Measurements from ENCODE around the gene TMPRSS2.

TMPRSS2 gene

GRCh38 chr21:41435706-41436105 lies 72.3 kb downstream of the TMPRSS2 start:
- H2AFZ ChIP-seq (ENCODE audit: low read length): no peak overlapping the region
- H3K9me3 ChIP-seq (replicated peaks; ENCODE audit: insufficient read depth, low read length): no peaks in the 10 kb centered on the region
- H3K4me3 ChIP-seq (ENCODE audit: low read length): no peak overlapping the region
- TF ChIP-seq CTCF (IDR thresholded peaks at IDR 0.05; ENCODE audit: low read length): no peak
- no peaks in the 10 kb centered on the region for H3K27me3 ChIP-seq (replicated peaks; ENCODE audit: insufficient read depth, low read length)
- no peak for DNase-seq
- H3K36me3 ChIP-seq (replicated peaks; ENCODE audit: insufficient read depth, low read length): no peaks in the 10 kb centered on the region
- H3K27ac ChIP-seq (ENCODE audit: low read length): no peak overlapping the region
- H4K20me1 ChIP-seq (ENCODE audit: insufficient read depth, low read length): no peaks in the 10 kb centered on the region
- H3K79me2 ChIP-seq (ENCODE audit: low read length): no peaks in the 10 kb centered on the region
- H3K4me1 ChIP-seq (ENCODE audit: low read length): no peaks in the 10 kb centered on the region
- H3K9me2 ChIP-seq (replicated peaks; ENCODE audit: insufficient read depth, low read length): no peaks in the 10 kb centered on the region
- H3K9ac ChIP-seq (ENCODE audit: low read length): no peak overlapping the region
- H3K4me2 ChIP-seq (ENCODE audit: low read depth, low read length): no peak overlapping the region
- no peaks in the 10 kb centered on the region for H3F3A ChIP-seq (ENCODE audit: insufficient read depth, low read length)

- TF ChIP-seq EZH2phosphoT487 (IDR thresholded peaks at IDR 0.05; ENCODE audit: low read length): no peak
- no peak for TF ChIP-seq CTCF (IDR thresholded peaks at IDR 0.05; ENCODE audit: low read length)
- TF ChIP-seq EZH2 (optimal IDR thresholded peaks at IDR 0.05; ENCODE audit: low read depth, low read length): no peak
- H2AFZ ChIP-seq (ENCODE audit: low read length): no peak overlapping the region
- H4K20me1 ChIP-seq (ENCODE audit: insufficient read depth, low read length): no peaks in the 10 kb centered on the region
Observed at GRCh38 chr21:41433566-41433965, 74.4 kb downstream of the TMPRSS2 start.

GRCh38 chr21:41432562-41433460 lies 75.1 kb downstream of the TMPRSS2 start:
- H3K27me3 ChIP-seq (replicated peaks; ENCODE audit: insufficient read depth, low read length): no peaks in the 10 kb centered on the region
- no peaks in the 10 kb centered on the region for H3K9me2 ChIP-seq (replicated peaks; ENCODE audit: insufficient read depth, low read length)
- no peak overlapping the region for H3K4me2 ChIP-seq (ENCODE audit: low read depth, low read length)
- no peak overlapping the region for H2AFZ ChIP-seq (ENCODE audit: low read length)
- H3K36me3 ChIP-seq (replicated peaks; ENCODE audit: insufficient read depth, low read length): no peaks in the 10 kb centered on the region
- DNase-seq: no peak
- no peak overlapping the region for H3K27ac ChIP-seq (ENCODE audit: low read length)
- no peaks in the 10 kb centered on the region for H3K4me1 ChIP-seq (ENCODE audit: low read length)
- no peak overlapping the region for H3K4me3 ChIP-seq (ENCODE audit: low read length)
- H3F3A ChIP-seq (ENCODE audit: insufficient read depth, low read length): no peaks in the 10 kb centered on the region
- no peaks in the 10 kb centered on the region for H4K20me1 ChIP-seq (ENCODE audit: insufficient read depth, low read length)
- H3K9me3 ChIP-seq (replicated peaks; ENCODE audit: insufficient read depth, low read length): no peaks in the 10 kb centered on the region
- H3K79me2 ChIP-seq (ENCODE audit: low read length): no peaks in the 10 kb centered on the region
- H3K9ac ChIP-seq (ENCODE audit: low read length): no peak overlapping the region
- no peak for TF ChIP-seq EZH2phosphoT487 (IDR thresholded peaks at IDR 0.05; ENCODE audit: low read length)

More at GRCh38 chr21:41433566-41433965, 74.4 kb downstream of the TMPRSS2 start:
- H3K36me3 ChIP-seq (replicated peaks; ENCODE audit: insufficient read depth, low read length): no peaks in the 10 kb centered on the region
- H3F3A ChIP-seq (ENCODE audit: insufficient read depth, low read length): no peaks in the 10 kb centered on the region
- H3K9me2 ChIP-seq (replicated peaks; ENCODE audit: insufficient read depth, low read length): no peaks in the 10 kb centered on the region
- no peak for DNase-seq
- no peak overlapping the region for H3K9ac ChIP-seq (ENCODE audit: low read length)
- H3K4me1 ChIP-seq (ENCODE audit: low read length): no peaks in the 10 kb centered on the region
- no peaks in the 10 kb centered on the region for H3K79me2 ChIP-seq (ENCODE audit: low read length)
- H3K4me2 ChIP-seq (ENCODE audit: low read depth, low read length): no peak overlapping the region
- no peak overlapping the region for H3K27ac ChIP-seq (ENCODE audit: low read length)
- H3K4me3 ChIP-seq (ENCODE audit: low read length): no peak overlapping the region
- no peaks in the 10 kb centered on the region for H3K27me3 ChIP-seq (replicated peaks; ENCODE audit: insufficient read depth, low read length)
- H3K9me3 ChIP-seq (replicated peaks; ENCODE audit: insufficient read depth, low read length): no peaks in the 10 kb centered on the region

Data from MM.1S (cell line).